ENCODE measurements around the gene RABGAP1L. TPM values are rescaled to one million over a fixed set of nuclear protein-coding genes. Genes with fewer than 3 reads are reported as not detected.
A peak's percentile ranks its signal among the peaks of the same experiment; 100 is the strongest.
"Not testable (repeated sequence)": the region's sequence is repeated elsewhere in the genome, so short reads cannot be mapped to it uniquely, and the experiment has no call there.

Gene RABGAP1L
- polyA plus RNA-seq, 1 donor = 51.9 TPM

- WGBS (ENCODE audit: insufficient coverage, low lambda C conversion rate) = 70% methylated on average over 2 of the region's 5 CpGs
- Histone ChIP-seq H3K36me3 (ENCODE audit: control insufficient read depth, insufficient read depth, low read length) (no peaks in the 10 kb centered on the region), H3K9me3 (ENCODE audit: control insufficient read depth, low read depth, low read length) (no peaks in the 10 kb centered on the region), H3K4me1 (ENCODE audit: control insufficient read depth, insufficient read depth, low read length) (no peaks in the 10 kb centered on the region), H3K27ac (ENCODE audit: low read length) (no peak overlapping the region), H3K4me3 (ENCODE audit: low read length) (no peak overlapping the region), H3K27me3 (ENCODE audit: control insufficient read depth, insufficient read depth, low read length) (no peaks in the 10 kb centered on the region)
- DNase-seq = peak in 1 of 2 donors; percentile 4
Observed at GRCh38 chr1:174448974-174449373, 289.7 kb downstream of the RABGAP1L start.

GRCh38 chr1:174451408-174451807, 292.1 kb downstream of the RABGAP1L start:
- no peak overlapping the region for H3K4me3 ChIP-seq (ENCODE audit: low read length)
- no peak overlapping the region for H3K27ac ChIP-seq (ENCODE audit: low read length)
- no peaks in the 10 kb centered on the region for H3K4me1 ChIP-seq (ENCODE audit: control insufficient read depth, insufficient read depth, low read length)
- H3K27me3 ChIP-seq (ENCODE audit: control insufficient read depth, insufficient read depth, low read length) = no peaks in the 10 kb centered on the region
- 88% methylated on average over 2 of the region's 6 CpGs for WGBS (ENCODE audit: insufficient coverage, low lambda C conversion rate)
- H3K9me3 ChIP-seq (ENCODE audit: control insufficient read depth, low read depth, low read length) = no peaks in the 10 kb centered on the region
- H3K36me3 ChIP-seq (ENCODE audit: control insufficient read depth, insufficient read depth, low read length) = no peaks in the 10 kb centered on the region
- no peak for DNase-seq

GRCh38 chr1:174465855-174466254, 306.5 kb downstream of the RABGAP1L start:
- Histone ChIP-seq H3K9me3 (ENCODE audit: control insufficient read depth, low read depth, low read length) (no peaks in the 10 kb centered on the region), H3K27me3 (ENCODE audit: control insufficient read depth, insufficient read depth, low read length) (no peaks in the 10 kb centered on the region), H3K36me3 (ENCODE audit: control insufficient read depth, insufficient read depth, low read length) (no peaks in the 10 kb centered on the region), H3K27ac (ENCODE audit: low read length) (no peak overlapping the region), H3K4me3 (ENCODE audit: low read length) (no peak overlapping the region), H3K4me1 (ENCODE audit: control insufficient read depth, insufficient read depth, low read length) (no peaks in the 10 kb centered on the region)
- no peak for DNase-seq
- WGBS (ENCODE audit: insufficient coverage, low lambda C conversion rate) = no CpG with 5 or more reads among the region's 2 CpGs

- no CpG with 5 or more reads among the region's 8 CpGs for WGBS (ENCODE audit: insufficient coverage, low lambda C conversion rate)
- Histone ChIP-seq H3K9me3 (ENCODE audit: control insufficient read depth, low read depth, low read length) (no peaks in the 10 kb centered on the region), H3K4me1 (ENCODE audit: control insufficient read depth, insufficient read depth, low read length) (no peaks in the 10 kb centered on the region), H3K4me3 (ENCODE audit: low read length) (no peak overlapping the region), H3K27me3 (ENCODE audit: control insufficient read depth, insufficient read depth, low read length) (no peaks in the 10 kb centered on the region), H3K27ac (ENCODE audit: low read length) (no peak overlapping the region), H3K36me3 (ENCODE audit: control insufficient read depth, insufficient read depth, low read length) (no peaks in the 10 kb centered on the region)
- DNase-seq = no peak
Observed at GRCh38 chr1:174466607-174467006, 307.3 kb downstream of the RABGAP1L start.

GRCh38 chr1:174469052-174469451, 309.7 kb downstream of the RABGAP1L start:
- Histone ChIP-seq H3K4me3 (ENCODE audit: low read length) (no peak overlapping the region), H3K27me3 (ENCODE audit: control insufficient read depth, insufficient read depth, low read length) (no peaks in the 10 kb centered on the region), H3K9me3 (ENCODE audit: control insufficient read depth, low read depth, low read length) (no peaks in the 10 kb centered on the region), H3K36me3 (ENCODE audit: control insufficient read depth, insufficient read depth, low read length) (no peaks in the 10 kb centered on the region), H3K27ac (ENCODE audit: low read length) (no peak overlapping the region), H3K4me1 (ENCODE audit: control insufficient read depth, insufficient read depth, low read length) (no peaks in the 10 kb centered on the region)
- WGBS (ENCODE audit: insufficient coverage, low lambda C conversion rate) = 50% methylated on average over 1 of the region's 2 CpGs
- no peak for DNase-seq

GRCh38 chr1:174469687-174470086, 310.4 kb downstream of the RABGAP1L start:
- H3K27ac ChIP-seq (ENCODE audit: low read length) = no peak overlapping the region
- no peaks in the 10 kb centered on the region for H3K27me3 ChIP-seq (ENCODE audit: control insufficient read depth, insufficient read depth, low read length)
- H3K36me3 ChIP-seq (ENCODE audit: control insufficient read depth, insufficient read depth, low read length) = no peaks in the 10 kb centered on the region
- no peak for DNase-seq
- H3K4me3 ChIP-seq (ENCODE audit: low read length) = no peak overlapping the region
- H3K9me3 ChIP-seq (ENCODE audit: control insufficient read depth, low read depth, low read length) = no peaks in the 10 kb centered on the region
- WGBS (ENCODE audit: insufficient coverage, low lambda C conversion rate) = no CpG with 5 or more reads among the region's 1 CpG
- no peaks in the 10 kb centered on the region for H3K4me1 ChIP-seq (ENCODE audit: control insufficient read depth, insufficient read depth, low read length)

GRCh38 chr1:174479281-174479680, 320.0 kb downstream of the RABGAP1L start:
- Histone ChIP-seq H3K27ac (ENCODE audit: low read length) (no peak overlapping the region), H3K4me1 (ENCODE audit: control insufficient read depth, insufficient read depth, low read length) (no peaks in the 10 kb centered on the region), H3K27me3 (ENCODE audit: control insufficient read depth, insufficient read depth, low read length) (no peaks in the 10 kb centered on the region), H3K36me3 (ENCODE audit: control insufficient read depth, insufficient read depth, low read length) (no peaks in the 10 kb centered on the region), H3K4me3 (ENCODE audit: low read length) (no peak overlapping the region), H3K9me3 (ENCODE audit: control insufficient read depth, low read depth, low read length) (no peaks in the 10 kb centered on the region)
- no peak for DNase-seq
- no CpG with 5 or more reads among the region's 1 CpG for WGBS (ENCODE audit: insufficient coverage, low lambda C conversion rate)

GRCh38 chr1:174480324-174480723, 321.0 kb downstream of the RABGAP1L start:
- H3K4me1 ChIP-seq (ENCODE audit: control insufficient read depth, insufficient read depth, low read length) = no peaks in the 10 kb centered on the region
- H3K27me3 ChIP-seq (ENCODE audit: control insufficient read depth, insufficient read depth, low read length) = no peaks in the 10 kb centered on the region
- no peaks in the 10 kb centered on the region for H3K36me3 ChIP-seq (ENCODE audit: control insufficient read depth, insufficient read depth, low read length)
- no peak for DNase-seq
- H3K27ac ChIP-seq (ENCODE audit: low read length) = no peak overlapping the region
- no CpG with 5 or more reads among the region's 1 CpG for WGBS (ENCODE audit: insufficient coverage, low lambda C conversion rate)
- H3K4me3 ChIP-seq (ENCODE audit: low read length) = no peak overlapping the region
- H3K9me3 ChIP-seq (ENCODE audit: control insufficient read depth, low read depth, low read length) = no peaks in the 10 kb centered on the region

GRCh38 chr1:174491606-174492005, 332.3 kb downstream of the RABGAP1L start:
- WGBS (ENCODE audit: insufficient coverage, low lambda C conversion rate) = no CpG with 5 or more reads among the region's 2 CpGs
- Histone ChIP-seq H3K4me1 (ENCODE audit: control insufficient read depth, insufficient read depth, low read length) (no peaks in the 10 kb centered on the region), H3K27me3 (ENCODE audit: control insufficient read depth, insufficient read depth, low read length) (no peaks in the 10 kb centered on the region), H3K36me3 (ENCODE audit: control insufficient read depth, insufficient read depth, low read length) (no peaks in the 10 kb centered on the region), H3K27ac (ENCODE audit: low read length) (no peak overlapping the region), H3K9me3 (ENCODE audit: control insufficient read depth, low read depth, low read length) (no peaks in the 10 kb centered on the region), H3K4me3 (ENCODE audit: low read length) (no peak overlapping the region)
- DNase-seq = peak in 1 of 2 donors; percentile 6

- Histone ChIP-seq H3K9me3 (ENCODE audit: control insufficient read depth, low read depth, low read length) (no peaks in the 10 kb centered on the region), H3K27me3 (ENCODE audit: control insufficient read depth, insufficient read depth, low read length) (no peaks in the 10 kb centered on the region), H3K4me1 (ENCODE audit: control insufficient read depth, insufficient read depth, low read length) (no peaks in the 10 kb centered on the region), H3K36me3 (ENCODE audit: control insufficient read depth, insufficient read depth, low read length) (no peaks in the 10 kb centered on the region), H3K27ac (ENCODE audit: low read length) (no peak overlapping the region), H3K4me3 (ENCODE audit: low read length) (no peak overlapping the region)
- peak in 1 of 2 donors; percentile 6 for DNase-seq
Observed at GRCh38 chr1:174497478-174497877, 338.2 kb downstream of the RABGAP1L start.

- H3K27me3 ChIP-seq (ENCODE audit: control insufficient read depth, insufficient read depth, low read length); H3K27ac ChIP-seq (ENCODE audit: low read length); H3K9me3 ChIP-seq (ENCODE audit: control insufficient read depth, low read depth, low read length); H3K4me3 ChIP-seq (ENCODE audit: low read length); H3K4me1 ChIP-seq (ENCODE audit: control insufficient read depth, insufficient read depth, low read length); H3K36me3 ChIP-seq (ENCODE audit: control insufficient read depth, insufficient read depth, low read length); DNase-seq: not testable (repeated sequence)
- 100% methylated on average over 1 of the region's 6 CpGs for WGBS (ENCODE audit: insufficient coverage, low lambda C conversion rate)
Observed at GRCh38 chr1:174516755-174517154, 357.4 kb downstream of the RABGAP1L start.

Measured in large intestine (tissue), 3 donors.